HG02840 (cell line): ENCODE measurements around the gene CIAO3.
A peak's percentile ranks its signal among the peaks of the same experiment; 100 is the strongest.

Experiments
- ATAC-seq: cut with Tn5 transposase; IDR thresholded peaks from one replicate; pipeline ENCODE4 v1.9.1; 2021; ENCODE audit warnings: mild to moderate bottlenecking, moderate library complexity, moderate number of reproducible peaks; ENCODE audit not compliant: unreplicated experiment, low FRiP score

The CIAO3 gene

DNA sequence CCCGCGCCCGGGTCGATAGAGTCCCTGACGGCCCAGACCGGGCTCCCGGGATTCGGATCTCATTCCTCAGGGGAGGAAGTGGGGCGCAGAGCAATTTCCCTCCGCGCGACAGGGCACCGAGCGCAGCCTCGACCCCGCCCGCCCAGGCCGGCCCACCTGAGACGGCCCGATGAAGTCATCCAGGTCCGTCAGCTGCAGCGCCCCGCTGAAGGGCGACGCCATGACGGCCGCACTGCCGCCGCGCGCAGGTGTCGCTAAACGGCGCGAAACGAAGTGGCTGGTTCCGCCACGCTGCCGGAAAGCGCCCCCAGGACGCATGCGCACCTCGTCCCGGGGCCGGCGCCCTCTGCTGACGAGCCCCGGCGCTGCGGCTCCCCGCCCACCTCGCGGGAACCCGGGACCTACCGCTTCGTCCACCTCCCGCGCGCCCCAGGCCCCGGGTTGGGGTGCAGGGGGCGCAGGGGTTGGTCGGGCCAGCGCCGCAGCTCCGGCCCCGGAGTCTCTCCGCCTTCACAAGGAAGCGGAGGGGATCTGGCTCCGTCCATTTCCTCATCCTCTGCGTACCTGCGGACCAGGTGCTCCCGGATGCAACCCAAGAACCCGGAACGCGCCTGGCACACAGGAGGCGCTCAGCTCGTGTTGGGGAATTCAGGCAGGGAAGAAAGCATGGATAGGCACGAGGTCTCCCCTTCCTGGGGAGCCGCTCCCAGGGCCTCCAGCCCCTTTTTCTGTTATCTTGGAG lies at the start of gene CIAO3:
Gene CIAO3 (minus strand): TSS at position 234 of the 742 bp plus-strand sequence. CDS start 12 bp downstream, at position 222.
- peak; percentile 85 for ATAC-seq

DNA sequence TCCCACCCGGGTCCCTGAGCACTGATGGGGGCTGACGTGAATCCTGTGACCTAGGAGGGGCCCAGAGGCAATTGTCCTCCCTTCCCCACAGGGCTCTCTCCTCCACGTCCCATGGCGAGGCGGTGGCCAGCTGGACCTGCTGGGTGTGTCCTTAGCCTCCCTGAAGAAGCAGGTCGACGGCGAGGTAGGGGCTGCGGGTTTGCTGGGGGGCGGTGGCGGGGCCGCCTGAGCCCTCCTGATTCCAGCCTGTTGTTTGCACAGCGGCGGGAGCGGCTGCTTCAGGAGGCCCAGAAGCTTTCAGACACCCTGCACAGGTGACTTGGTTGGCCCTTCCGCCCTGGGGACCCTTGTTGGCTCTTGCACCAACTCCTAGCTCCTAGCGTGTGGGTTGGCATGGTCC lies 49.3 kb upstream of the CIAO3 start:
- ATAC-seq, result no peak

DNA sequence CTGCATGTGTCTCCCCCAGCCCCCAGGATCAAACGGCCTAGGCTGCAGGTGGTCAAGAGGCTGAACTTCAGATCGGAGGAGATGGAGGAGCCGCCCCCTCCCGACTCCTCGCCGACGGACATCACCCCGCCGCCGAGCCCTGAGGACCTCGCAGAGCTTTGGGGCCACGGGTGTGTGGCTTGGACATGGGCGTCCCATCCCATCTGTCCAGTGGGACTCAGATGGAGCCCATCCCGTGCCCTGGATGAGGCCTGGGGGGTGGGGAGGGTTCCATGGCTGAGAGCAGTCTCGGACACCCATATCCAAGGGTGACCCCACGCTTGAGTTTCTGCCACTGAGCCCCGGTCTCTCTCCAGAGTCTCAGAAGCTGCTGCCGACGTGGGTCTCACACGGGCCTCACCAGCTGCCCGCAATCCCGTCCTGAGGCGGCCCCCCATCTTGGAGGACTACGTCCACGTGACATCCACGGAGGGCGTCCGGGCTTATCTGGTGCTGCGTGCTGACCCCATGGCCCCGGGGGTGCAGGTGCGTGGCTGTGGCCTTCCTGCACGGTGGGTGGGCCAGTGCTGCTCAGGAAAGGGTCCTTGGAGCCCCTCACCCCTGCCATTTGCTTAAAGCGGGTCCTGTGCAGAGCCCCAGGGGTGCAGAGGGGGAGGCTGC lies 48.5 kb upstream of the CIAO3 start:
- no peak for ATAC-seq

DNA sequence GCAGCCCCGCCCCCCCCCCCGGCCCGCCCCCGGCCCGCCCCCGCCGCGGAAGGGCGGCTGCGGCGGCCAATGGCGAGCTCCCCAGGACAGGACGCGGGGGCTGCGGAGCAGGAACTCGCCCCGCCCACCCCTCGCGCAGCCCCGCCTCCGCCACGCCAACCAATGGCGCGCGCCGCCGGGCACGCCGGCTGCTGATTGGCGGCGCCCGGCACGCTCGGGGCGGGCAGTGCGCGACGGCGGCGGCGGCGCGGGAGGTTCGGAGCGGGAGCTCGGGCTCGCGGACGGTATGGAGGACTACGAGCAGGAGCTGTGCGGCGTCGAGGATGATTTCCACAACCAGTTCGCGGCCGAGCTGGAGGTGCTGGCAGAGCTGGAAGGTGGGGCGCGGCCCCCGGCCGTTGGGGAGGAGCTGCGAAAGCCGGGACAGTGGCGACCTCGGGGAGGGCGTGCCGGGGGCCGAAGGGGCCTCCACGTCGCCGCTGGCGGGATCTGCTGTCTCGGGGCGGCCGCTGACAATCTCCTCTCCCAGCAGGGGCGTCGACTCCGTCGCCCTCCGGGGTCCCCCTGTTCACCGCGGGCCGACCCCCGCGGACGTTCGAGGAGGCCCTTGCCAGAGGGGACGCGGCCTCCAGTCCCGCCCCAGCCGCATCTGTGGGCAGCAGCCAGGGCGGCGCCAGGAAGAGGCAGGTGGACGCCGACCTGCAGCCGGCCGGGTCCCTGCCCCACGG lies 47.8 kb upstream of the CIAO3 start, which contains the start of gene CHTF18:
Gene CHTF18 (plus strand): TSS at position 222 of the 728 bp plus-strand sequence. CDS start 65 bp downstream, at position 287.
- peak; percentile 67 for ATAC-seq

DNA sequence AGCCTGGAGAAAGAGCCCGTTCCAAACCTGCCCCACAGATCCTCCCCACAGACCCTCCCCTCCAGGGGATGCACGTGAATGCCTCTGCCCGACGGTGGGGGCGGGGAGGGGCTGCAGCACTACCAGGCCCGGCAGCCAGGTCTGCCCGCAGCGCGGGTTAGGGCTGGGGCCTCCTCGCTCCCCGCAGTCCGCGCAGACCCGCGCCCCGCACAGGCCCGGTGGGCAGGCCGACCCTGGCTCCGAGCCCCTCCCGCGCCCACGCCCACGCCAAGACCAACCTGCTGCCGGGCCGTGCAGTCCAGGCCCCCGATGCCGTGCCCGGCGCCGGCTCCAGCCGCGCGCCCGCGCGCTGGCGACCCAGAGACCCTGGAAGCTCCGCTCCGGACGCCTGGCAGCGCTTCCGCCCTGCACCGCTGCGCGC lies 47.2 kb upstream of the CIAO3 start, which contains the start of gene RPUSD1:
Gene RPUSD1 (minus strand): TSS at position 404 of the 421 bp plus-strand sequence. CDS start 644 bp downstream, outside the sequence.
- peak; percentile 20 for ATAC-seq

DNA sequence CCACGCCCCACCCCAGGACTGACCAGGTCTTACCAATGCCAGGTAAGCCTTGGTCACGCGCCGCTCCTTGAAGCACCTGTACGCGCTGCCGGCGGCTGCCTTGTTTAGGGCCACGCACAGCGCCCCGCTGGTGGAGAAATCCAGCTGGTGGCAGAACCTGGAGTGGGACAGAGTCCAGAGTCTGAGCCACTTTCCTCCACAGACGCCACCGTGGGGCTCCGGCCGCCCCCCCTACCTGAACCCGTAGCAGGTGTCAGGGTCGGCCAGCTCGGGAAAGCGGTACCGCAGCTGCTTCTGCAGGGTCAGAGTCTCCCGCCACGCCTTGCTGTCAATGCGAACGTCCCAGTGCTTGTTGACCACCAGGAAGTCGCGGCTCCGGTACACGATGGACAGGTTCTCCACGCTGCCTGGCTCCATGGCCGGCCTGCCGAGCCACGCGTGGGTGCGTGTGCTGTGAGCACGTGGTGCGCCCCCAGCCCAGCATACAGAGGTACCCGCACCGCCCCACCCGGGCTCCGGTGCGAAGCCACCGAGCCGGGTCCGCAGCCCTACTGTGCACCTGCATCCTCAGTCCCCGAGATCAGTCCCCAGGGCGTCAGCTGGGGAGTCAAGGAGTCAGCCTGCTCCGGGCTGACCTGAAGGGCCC lies 46.6 kb upstream of the CIAO3 start:
- no peak for ATAC-seq

DNA sequence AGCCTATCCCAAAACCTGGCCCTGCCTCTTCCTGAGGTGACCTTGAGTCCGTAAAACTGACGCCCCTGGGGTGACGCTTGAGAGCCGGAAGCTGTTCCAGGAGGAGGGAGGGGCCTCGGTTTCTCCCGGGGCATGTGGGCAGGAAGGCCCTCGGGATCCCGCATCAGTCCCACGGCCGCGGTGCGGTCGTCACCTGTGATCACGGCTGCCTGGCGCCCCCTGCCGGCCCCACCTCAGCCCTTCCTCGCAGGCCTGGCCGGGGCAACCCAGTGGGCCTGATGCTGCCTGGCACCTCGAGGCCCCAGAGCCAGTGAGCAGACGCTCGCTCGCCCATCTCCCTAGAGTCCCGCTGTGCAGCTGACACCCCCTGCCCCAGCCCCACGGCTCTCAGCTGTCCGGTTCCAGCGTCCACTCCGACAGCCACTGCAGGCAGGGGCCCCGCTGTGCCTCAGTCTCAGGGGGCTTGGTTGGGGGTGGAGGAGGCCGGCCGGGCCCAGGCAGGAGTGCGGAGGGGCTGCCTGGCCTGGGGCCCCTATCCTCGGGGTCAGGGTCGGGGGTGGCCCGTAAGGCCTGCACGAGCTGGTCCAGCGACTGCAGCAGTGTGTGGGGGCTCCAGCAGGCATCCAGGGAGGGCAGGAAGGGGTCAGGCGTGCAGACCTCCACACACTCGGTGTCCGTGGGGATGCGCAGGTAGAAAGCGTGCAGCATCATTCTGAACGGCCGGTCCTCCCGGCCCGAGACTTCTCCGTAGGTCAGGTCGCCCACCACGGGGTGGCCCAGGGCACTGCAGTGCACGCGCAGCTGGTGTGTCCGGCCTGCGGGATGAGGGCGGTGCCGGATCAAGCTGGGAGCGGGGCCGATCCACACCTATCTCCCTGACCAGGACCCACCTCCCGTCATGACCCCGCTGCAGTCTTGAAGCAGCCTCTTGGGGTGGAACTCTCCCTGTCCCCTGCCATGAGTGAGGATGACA lies 45.1 kb upstream of the CIAO3 start:
- ATAC-seq, result no peak

DNA sequence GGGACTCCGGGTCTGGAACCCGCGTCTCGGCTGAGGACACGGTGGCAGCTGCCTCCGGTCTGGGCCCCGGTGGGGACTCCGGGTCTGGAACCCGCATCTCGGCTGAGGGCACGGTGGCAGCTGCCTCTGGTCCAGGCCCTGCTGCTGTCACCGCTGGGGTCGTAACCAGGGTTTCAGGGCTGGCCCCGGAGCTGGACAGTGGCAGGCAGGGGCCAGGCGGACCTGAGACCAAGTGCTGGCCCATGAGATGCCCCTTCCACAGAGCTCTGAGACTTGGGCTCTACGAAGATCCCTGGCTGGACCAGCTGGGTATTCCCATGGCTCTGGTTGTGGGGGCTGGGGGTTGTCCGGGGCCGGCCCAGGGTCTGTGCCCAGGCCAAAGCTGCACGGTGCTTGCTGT lies 43.6 kb upstream of the CIAO3 start:
- ATAC-seq, result no peak

DNA sequence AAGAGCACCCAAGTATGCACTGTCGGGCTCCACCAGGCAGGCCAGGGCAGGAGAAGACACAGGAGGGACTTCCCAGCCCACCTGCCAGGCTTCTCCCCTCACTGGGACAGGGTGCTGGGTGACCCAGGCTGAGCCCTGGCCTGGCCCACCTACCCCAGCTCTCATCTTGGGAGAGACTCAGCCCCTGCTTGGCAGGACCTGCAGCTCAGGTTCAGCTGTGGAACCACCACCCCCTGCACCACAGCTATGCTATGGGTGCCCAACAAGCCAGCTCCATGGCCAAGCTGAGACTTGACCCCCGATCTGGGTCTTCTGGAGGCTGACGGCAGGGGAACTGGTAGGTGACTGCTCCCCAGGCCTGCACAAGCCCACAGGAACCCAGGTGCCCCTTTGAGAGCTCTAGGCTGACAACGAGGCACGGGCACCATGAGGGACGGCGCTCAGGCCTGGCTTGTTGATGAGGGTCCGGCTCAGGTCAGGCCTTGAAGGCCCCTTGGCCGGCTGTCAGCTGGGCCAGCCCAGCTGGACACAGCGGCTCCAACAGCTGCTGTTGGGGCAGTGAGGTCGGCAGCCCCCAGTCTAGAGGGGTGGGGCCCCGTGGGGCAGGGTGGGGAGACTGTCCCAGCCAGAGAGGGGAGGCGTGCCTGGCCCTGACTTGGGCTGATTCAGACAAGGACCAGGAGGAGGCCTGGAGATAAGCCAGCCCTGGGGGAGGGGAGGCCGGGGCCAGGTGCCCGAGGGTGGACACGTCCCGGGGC lies 42.8 kb upstream of the CIAO3 start:
- ATAC-seq, result no peak

DNA sequence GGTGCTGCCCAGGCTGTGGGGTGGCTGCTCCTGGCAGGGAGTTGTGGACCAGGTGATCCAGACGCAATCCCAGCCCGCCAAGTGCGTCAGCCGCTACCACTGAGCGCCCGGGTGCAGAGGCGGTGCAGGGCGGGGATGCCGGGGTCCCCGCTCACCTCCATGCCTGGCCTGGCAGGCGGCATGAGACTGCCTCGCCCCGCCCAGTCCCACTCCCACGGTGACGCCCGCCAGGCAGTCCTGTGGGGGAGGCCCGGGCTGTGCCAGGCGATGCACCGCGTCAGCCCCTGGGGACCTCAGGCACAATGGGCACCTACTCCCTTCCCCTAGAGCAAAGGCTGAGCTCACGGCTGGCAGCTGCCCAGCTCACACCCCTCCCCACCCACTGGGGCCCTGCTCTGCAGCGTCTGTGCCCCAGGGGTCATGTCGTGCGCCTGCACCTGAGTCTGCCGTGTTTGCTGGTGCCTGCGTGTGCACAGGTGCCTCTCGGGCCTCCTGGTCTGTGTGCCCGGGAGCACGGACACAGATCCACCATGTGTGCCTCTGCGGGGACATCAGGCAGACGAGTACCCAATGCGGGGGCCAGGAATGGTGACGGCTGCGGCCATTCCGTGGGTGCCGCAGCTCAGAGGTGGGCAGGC lies 42.1 kb upstream of the CIAO3 start:
- ATAC-seq, result no peak

DNA sequence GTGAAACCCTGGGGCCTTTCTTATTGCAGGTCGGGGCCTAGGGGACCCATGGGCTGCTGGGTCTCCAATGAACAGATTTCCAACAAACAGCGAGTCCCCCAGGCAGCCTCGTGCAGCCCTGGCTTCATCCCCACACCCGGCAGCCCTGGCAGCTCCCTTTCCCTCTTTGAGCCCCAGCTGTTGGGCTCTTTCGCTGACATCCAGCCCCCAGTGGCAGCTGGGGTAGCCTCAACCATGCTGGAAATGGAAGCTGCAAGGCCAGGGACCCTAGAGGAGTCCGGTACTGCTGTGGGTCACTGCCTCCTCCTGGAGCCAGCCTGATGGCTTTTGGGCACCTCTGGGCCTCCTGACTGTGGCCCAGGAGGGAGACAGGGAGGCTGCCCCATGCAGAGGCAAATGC lies 41.5 kb upstream of the CIAO3 start:
- no peak for ATAC-seq

DNA sequence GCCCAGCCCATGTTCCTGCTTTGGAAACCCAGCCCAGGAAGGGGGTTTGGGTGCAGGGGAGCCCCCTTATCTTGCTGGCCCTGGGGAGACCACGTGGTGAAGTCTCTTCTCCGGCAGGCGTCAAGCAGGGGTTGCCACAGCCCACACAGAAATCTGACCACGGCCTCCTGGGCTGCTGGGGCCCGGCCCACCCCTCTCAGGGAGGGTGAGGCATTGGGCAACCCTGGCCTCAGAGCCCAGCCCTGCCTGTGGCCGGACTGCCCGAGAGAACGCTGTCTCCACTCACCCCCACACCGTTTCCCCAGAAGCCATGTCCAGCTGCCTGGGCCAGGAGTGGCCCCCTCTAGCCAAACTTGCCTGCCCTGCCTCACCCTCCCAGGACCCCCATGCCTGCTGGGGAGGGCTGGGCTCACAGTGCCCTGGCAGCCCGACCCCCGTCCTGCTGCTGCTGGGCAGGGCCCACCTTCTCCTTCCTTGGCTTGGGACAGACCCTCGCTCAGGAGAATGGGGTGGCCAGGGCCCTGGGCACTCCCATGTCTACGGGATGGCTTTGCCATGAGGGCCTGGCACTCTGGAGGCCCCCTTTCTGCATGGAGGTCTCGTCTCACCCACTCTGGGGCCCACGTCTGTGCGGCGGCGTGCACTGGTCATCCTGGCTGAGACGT lies 40.7 kb upstream of the CIAO3 start:
- no peak for ATAC-seq

DNA sequence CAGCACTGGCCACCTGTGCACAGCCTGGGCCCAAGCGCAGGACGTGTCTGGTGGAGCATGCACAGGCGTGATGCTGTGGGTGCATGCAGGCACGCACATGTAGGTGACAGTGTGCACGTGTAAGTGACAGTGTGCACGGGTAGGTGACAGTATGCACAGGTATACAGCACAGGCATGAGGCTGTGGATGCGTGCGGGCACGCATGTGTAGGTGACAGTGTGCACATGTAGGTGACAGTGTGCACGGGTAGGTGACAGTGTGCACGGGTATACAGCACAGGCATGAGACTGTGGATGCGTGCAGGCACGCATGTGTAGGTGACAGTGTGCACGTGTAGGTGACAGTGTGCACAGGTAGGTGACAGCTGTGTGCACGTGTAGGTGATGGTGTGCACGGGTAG lies 39.5 kb upstream of the CIAO3 start:
- no peak for ATAC-seq

DNA sequence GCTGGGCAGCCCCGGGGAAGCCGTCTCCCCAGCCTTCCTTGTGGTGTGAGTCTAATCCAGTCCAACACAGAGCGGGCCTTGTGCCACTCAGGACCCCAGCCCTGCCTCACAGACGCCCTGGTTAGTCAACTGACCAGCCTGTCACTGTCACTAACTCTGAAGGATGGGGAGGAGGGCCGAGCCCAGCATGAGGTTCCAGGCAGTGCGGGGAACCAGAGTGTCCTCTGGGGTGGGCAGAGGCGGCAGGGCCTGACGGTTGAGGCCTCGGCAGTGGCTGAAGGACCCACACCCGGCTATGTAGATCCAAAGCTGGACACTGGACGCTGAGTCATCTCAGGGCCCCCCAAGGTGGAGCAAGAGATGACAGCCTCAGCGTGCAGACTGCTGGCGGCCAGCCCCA lies 38.8 kb upstream of the CIAO3 start:
- ATAC-seq, result no peak

DNA sequence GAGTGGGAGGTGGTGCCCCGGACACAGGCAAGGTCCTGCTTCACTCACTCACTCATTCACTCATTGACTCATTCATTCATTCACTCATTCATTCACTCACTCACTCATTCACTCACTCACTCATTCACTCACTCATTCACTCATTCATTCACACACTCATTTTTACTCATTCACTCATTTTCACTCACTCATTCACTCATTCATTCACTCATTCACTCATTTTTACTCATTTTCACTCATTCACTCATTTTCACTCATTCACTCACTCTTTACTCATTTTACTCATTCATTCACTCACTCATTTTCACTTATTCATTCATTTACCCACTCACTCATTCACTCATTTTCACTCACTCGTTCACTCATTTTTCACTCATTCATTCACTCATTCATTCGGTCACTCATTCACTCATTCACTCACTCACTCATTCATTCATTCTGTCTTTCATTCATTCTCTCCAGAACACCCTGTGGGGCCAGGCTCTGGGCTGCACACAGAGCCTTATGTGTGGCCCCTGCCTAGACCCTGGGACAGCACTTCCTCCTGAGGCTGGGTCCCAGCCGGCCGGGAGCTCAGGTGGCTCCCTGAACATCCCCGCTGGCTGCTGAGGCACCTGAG lies 38.2 kb upstream of the CIAO3 start:
- no peak for ATAC-seq

DNA sequence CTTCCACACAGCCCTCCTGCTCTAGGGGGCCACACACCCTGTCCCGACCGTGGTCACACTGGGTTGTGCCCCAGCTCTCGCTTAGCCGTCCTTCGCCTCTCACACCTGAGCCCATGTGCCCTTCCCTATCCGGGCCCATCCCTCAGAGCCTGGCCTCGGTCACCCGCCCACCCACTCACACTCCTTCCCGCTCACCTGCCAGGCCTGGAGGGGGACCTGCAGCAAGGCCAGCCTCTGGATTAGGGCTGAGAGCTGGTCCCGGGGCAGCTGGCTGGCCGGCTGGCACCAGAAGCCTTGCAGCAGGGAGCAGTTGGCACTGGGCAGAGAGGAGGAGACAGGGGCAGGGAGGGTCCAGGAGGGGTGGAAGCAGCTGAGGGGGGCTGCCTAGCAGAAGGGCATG lies 37.6 kb upstream of the CIAO3 start:
- no peak for ATAC-seq

DNA sequence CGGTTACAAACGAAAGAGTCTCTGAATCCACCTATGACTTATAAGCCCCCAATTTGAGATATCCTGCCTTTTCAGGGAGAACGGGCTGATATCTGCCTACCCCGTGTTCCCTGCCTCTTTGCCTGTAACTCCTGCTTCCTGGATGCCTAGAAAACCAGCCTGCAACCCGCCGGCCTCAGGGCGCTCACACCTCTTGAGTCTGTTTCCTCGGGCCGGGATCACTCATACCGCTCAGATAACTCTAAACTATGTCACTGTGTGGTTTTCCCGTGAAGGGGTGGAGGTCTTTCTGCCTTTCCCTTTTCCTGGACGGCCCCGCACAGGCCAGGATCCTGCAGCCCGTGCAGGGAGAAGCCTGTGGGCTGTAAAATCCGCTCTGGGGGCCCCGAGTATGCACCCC lies 37.0 kb upstream of the CIAO3 start:
- no peak for ATAC-seq
